Right cardiac atrium (tissue), 5 donors: ENCODE data around the gene KLHDC8A. TPM values are rescaled to one million over a fixed set of nuclear protein-coding genes. Genes with fewer than 3 reads are reported as not detected.

Source experiments
- ATAC-seq, 2 donors: fragments of 200-7000 bp; cut with Tn5 transposase; one replicate each; pipeline versions ENCODE4 v1.8.0 to v1.9.1; 2020; ENCODE audit warnings: moderate library complexity in 2 of 2, mild to moderate bottlenecking in 1 of 2
- DNase-seq, 3 donors: peaks; one replicate each; pipeline ENCODE4 v3.0.0-alpha.2; 2020
- H3K27ac ChIP-seq: one replicate; pipeline ENCODE4 v1.5.1; 2013; ENCODE audit warnings: mild to moderate bottlenecking, low read length, control low read depth, moderate library complexity
- H3K27me3 ChIP-seq: one replicate; pipeline ENCODE4 v1.6.1; 2013; ENCODE audit not compliant: control insufficient read depth, insufficient read depth
- H3K4me1 ChIP-seq: one replicate; pipeline ENCODE4 v1.6.1; 2013; ENCODE audit warnings: low read length; ENCODE audit not compliant: control insufficient read depth, insufficient read depth
- H3K4me3 ChIP-seq: one replicate; pipeline ENCODE4 v1.5.1; 2013; ENCODE audit warnings: low read length, control low read depth
- H3K9me3 ChIP-seq: one replicate; pipeline ENCODE4 v1.6.1; 2013; ENCODE audit warnings: low read length; ENCODE audit not compliant: control insufficient read depth
- WGBS: extraction: QIAGEN DNeasy Blood & Tissue Kit; methylation state at CpG from one replicate; pipeline ENCODE4 v1.1.7; 2013; 5-methylcytosine and 5-hydroxymethylcytosine counted together
- intact Hi-C, 4 donors: fragments of 100-400 bp; cut with DNase I; formaldehyde crosslinking; loops; one replicate each; pipeline versions ENCODE4 v1.11.0 to v1.14.0; 2022 to 2023
- polyA plus RNA-seq: library from polyadenylated mRNA; stranded (reverse); fragments of 200-250 nt; gene quantifications from one replicate; pipeline ENCODE4 v1.2.3, GENCODE V29; 2013
- total RNA-seq, 4 donors: library from RNA; stranded (reverse); fragmentation: NEBNext Ultra II Directional; extraction: Animal tissue kit (Norgen Biotek cat#: 25700); gene quantifications; one replicate each; pipeline ENCODE4 v1.2.1, GENCODE V29; 2021
- donor health status: healthy with polysubstance abuse.
- donor health status: DM: no; HTN: yes; CAD: no.
- donor health status: DM: no; HTN: no; CAD: no.
- donor health status: DM: no; HTN: yes; CAD: no; lungs with severe emphysema.
- donor health status: DM: yes; HTN: yes; CAD: no.

The KLHDC8A gene
- total and polyA plus RNA-seq, 5 donors: 0.35 to 0.71 (median 0.47) TPM

GRCh38 chr1:205317311-205317917 is 39.3 kb downstream of the KLHDC8A start:
- WGBS: 36% methylated on average over 7 of the region's 7 CpGs
- Histone ChIP-seq H3K4me1 (peaks cover 24% of the 10 kb centered on the region), H3K4me3 (no peak overlapping the region), H3K9me3 (no peaks in the 10 kb centered on the region), H3K27me3 (no peaks in the 10 kb centered on the region), H3K27ac (peak overlapping the region; percentile 23)
- ATAC-seq (peak; percentile 13 to 49), DNase-seq (peak; percentile 60 to 88 (median 87))
- intact Hi-C loops: no loop called here

- intact Hi-C loops: no loop called here
- H3K9me3 ChIP-seq: no peaks in the 10 kb centered on the region
- no peak overlapping the region for H3K4me3 ChIP-seq
- peak in 2 of 3 donors; percentile 63 to 70 for DNase-seq
- peaks cover 24% of the 10 kb centered on the region for H3K4me1 ChIP-seq
- WGBS: 35% methylated on average over 2 of the region's 2 CpGs
- peak overlapping the region; percentile 53 for H3K27ac ChIP-seq
- ATAC-seq: peak; percentile 31 to 68
- H3K27me3 ChIP-seq: no peaks in the 10 kb centered on the region
Measured at GRCh38 chr1:205316161-205316566, 40.6 kb downstream of the KLHDC8A start.

DNA sequence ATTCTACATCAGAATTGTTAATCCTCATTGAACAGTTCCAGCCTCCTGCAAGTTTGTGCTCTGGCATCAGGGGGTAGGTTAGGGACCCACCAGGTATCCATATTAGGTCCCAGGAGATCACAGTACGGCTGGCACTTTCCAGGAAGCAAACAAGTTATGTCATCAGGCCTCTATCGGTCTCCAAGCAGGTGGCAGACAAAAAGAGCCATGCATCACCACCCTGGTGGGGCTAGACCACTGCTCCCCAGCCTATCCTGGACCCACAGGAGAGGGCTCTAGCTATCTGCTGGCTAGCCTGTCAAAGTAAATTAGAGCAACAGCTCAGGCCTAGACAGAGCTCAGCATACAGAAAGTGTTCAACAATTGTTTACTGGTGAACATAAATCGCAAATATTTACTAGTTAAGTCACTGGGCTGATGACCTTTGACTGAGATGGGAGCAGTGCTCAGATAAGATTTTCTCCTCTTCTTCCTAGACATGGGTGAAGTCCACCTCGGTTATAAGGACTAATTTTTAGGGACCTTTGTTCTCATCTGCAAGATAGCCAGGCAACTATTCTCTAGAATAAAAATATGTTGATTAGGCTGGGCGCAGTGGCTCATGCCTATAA is 41.6 kb downstream of the KLHDC8A start:
- peak in 1 of 3 donors; percentile 21 for DNase-seq
- Histone ChIP-seq H3K4me1 (peaks cover 24% of the 10 kb centered on the region), H3K27me3 (no peaks in the 10 kb centered on the region), H3K9me3 (no peaks in the 10 kb centered on the region), H3K4me3 (no peak overlapping the region), H3K27ac (peak overlapping the region; percentile 61)
- no peak for ATAC-seq
- 77% methylated on average over 5 of the region's 5 CpGs for WGBS
- intact Hi-C loops: no loop called here

DNA sequence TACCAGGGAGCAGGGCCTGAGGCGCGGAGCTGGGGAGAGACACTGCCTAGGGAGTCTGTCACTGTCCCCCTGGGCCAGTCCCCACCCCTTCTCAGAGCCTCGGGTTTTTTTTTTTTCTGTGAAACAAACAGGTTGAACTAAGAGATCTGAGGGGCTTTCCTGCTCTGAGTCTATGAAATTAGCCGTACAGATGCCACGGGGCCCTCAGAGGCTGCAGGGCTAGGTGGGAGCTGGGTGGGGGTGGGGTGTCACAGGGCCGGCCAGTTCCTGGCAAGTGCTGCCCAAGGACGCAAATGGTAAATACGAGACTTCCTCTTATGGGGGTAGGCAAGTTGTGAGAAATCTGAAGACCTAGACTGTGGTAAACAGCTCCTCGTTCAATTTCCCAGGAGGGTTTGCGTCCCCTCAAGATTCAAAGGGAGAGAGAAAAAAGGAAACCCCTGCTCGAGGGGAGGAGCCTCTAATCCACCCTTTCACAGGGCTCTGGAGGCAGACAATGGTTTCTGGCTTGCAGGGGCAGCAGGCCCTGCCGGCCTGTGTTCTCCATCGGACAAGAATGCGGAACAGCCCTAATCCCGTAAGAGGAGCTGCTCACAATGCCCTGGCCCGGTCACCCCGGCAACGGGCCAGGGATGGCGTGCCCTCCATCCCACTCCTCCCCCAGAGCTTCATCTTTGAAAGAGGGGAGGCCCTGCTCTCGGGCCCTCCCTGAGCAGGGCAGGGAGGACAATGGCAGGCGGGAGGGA is 43.0 kb downstream of the KLHDC8A start:
- Histone ChIP-seq H3K9me3 (no peaks in the 10 kb centered on the region), H3K4me1 (peaks cover 21% of the 10 kb centered on the region), H3K27me3 (no peaks in the 10 kb centered on the region), H3K27ac (peak overlapping the region; percentile 92), H3K4me3 (peak overlapping the region; percentile 21)
- peak; percentile 58 to 84 (median 82) for DNase-seq
- intact Hi-C loops: no loop called here
- WGBS: 11% methylated on average over 21 of the region's 21 CpGs
- ATAC-seq: peak; percentile 66 to 83

GRCh38 chr1:205312866-205313562 is 43.7 kb downstream of the KLHDC8A start:
- no peak for ATAC-seq
- Histone ChIP-seq H3K27me3 (no peaks in the 10 kb centered on the region), H3K4me3 (no peak overlapping the region), H3K4me1 (peaks cover 19% of the 10 kb centered on the region), H3K27ac (peak overlapping the region; percentile 92), H3K9me3 (no peaks in the 10 kb centered on the region)
- 51% methylated on average over 10 of the region's 10 CpGs for WGBS
- no peak for DNase-seq
- intact Hi-C loops: no loop called here

- no peak overlapping the region for H3K27ac ChIP-seq
Measured at GRCh38 chr1:205310976-205311704, 45.6 kb downstream of the KLHDC8A start.

DNA sequence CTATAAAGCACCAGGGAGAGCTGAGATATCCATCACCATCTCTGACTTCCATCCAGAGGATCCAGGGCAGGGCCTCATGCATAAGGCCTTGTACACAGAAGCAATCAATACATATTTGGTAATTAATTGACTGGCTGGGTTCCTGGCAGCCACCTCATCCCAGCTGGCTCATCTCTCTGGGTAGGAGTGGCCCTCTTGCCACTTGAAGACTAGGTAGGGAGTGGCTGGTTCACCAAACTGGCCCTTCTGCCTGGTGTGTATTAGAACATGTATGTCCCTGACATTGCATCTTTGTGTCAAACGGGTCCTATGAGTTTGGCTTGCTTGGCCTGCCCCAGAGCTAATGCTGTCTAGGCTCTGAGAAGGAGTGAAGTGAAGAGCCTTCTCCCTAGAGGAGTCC is 47.0 kb downstream of the KLHDC8A start:
- intact Hi-C loops: no loop called here
- H3K4me1 ChIP-seq: peaks cover 8% of the 10 kb centered on the region
- no peaks in the 10 kb centered on the region for H3K9me3 ChIP-seq
- DNase-seq (no peak), ATAC-seq (no peak)
- H3K27me3 ChIP-seq: no peaks in the 10 kb centered on the region
- H3K4me3 ChIP-seq: no peak overlapping the region
- 79% methylated on average over 1 of the region's 1 CpG for WGBS
- H3K27ac ChIP-seq: no peak overlapping the region

More at GRCh38 chr1:205310976-205311704, 45.6 kb downstream of the KLHDC8A start:
- Histone ChIP-seq H3K27me3 (no peaks in the 10 kb centered on the region), H3K4me1 (peaks cover 8% of the 10 kb centered on the region), H3K9me3 (no peaks in the 10 kb centered on the region), H3K4me3 (no peak overlapping the region)
- 95% methylated on average over 8 of the region's 8 CpGs for WGBS
- intact Hi-C loops: no loop called here
- ATAC-seq (no peak), DNase-seq (no peak)

- WGBS: 92% methylated on average over 7 of the region's 7 CpGs
- intact Hi-C loops: no loop called here
- H3K9me3 ChIP-seq: no peaks in the 10 kb centered on the region
- no peak for DNase-seq
- H3K4me1 ChIP-seq: no peaks in the 10 kb centered on the region
- no peak overlapping the region for H3K4me3 ChIP-seq
- no peak for ATAC-seq
- H3K27me3 ChIP-seq: no peaks in the 10 kb centered on the region
- no peak overlapping the region for H3K27ac ChIP-seq
Measured at GRCh38 chr1:205306929-205307566, 49.7 kb downstream of the KLHDC8A start.

DNA sequence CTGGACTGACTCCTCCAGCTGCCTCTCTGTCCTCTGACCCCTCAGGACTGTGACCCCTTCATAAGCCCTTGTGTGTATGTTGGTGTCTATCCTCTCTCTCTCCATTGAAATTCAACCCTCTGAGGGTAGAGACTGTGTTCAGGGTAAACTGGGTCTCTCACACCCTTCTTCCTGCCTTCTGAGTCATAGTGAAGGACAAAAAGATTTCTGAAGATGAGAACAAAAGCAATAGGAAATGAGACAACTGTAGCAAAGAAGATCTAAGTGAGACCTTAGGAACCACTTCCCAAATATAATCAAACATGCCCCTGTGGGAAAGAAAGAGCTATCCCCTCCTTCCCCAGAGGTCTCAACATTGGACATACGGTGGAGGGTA is 52.0 kb downstream of the KLHDC8A start:
- H3K27ac ChIP-seq: no peak overlapping the region
- H3K4me3 ChIP-seq: no peak overlapping the region
- intact Hi-C loops: no loop called here
- H3K27me3 ChIP-seq: no peaks in the 10 kb centered on the region
- ATAC-seq (no peak), DNase-seq (no peak)
- H3K4me1 ChIP-seq: peaks cover 3% of the 10 kb centered on the region
- no peaks in the 10 kb centered on the region for H3K9me3 ChIP-seq
- 91% methylated on average over 1 of the region's 1 CpG for WGBS

GRCh38 chr1:205304046-205304694 is 52.6 kb downstream of the KLHDC8A start:
- no peaks in the 10 kb centered on the region for H3K9me3 ChIP-seq
- H3K27ac ChIP-seq: no peak overlapping the region
- ATAC-seq (no peak), DNase-seq (no peak)
- H3K4me1 ChIP-seq: peaks cover 3% of the 10 kb centered on the region
- H3K27me3 ChIP-seq: no peaks in the 10 kb centered on the region
- 95% methylated on average over 19 of the region's 19 CpGs for WGBS
- intact Hi-C loops: no loop called here
- H3K4me3 ChIP-seq: no peak overlapping the region
